PC-3 (cell line): Measurements from ENCODE around the gene PADI3. TPM values are rescaled to one million over a fixed set of nuclear protein-coding genes. Genes with fewer than 3 reads are reported as not detected.

Experiments
- ATAC-seq: fragments of 200-7000 bp; cut with Tn5 transposase; 2 replicates; pipeline ENCODE4 v1.9.1; 2020; ENCODE audit warnings: mild to moderate bottlenecking, moderate library complexity
- BruUV-seq: library from RNA; stranded (reverse); fragments of 400-500 nt; replicated peaks from 2 replicates; lab custom pipeline; 2021; lab: Mats Ljungman, UMichigan
- CTCF ChIA-PET: fragments of 300-600 bp; sonication (Branson Sonifier 250); formaldehyde crosslinking; loops from one replicate; lab custom pipeline; 2022; ENCODE audit warnings: antibody characterized with exemption; lab: Charles Lee
- POLR2A ChIA-PET: fragments of 300-600 bp; sonication (Branson Sonifier 250); formaldehyde crosslinking; loops from one replicate; lab custom pipeline; 2022; ENCODE audit warnings: antibody characterized with exemption; ENCODE audit not compliant: unreplicated experiment; lab: Charles Lee
- DNase-seq: peaks from one replicate; pipeline ENCODE4 v3.0.0-alpha.2; 2015
- H2AFZ ChIP-seq: fragments of 300-600 bp; sonication (generic); 2 replicates; pipeline ENCODE4 v1.6.0; 2016; ENCODE audit warnings: antibody characterized with exemption, low read length
- H3F3A ChIP-seq: fragments of 300-600 bp; sonication (generic); one replicate; pipeline ENCODE4 v1.6.0; 2017; ENCODE audit warnings: antibody characterized with exemption, low read length, control low read depth, mild to moderate bottlenecking; ENCODE audit not compliant: unreplicated experiment
- H3K27ac ChIP-seq: fragments of 300-600 bp; sonication (generic); 2 replicates; pipeline ENCODE4 v1.5.1; 2016; ENCODE audit warnings: mild to moderate bottlenecking, low read length
- H3K27me3 ChIP-seq: fragments of 300-600 bp; sonication (generic); 2 replicates; pipeline ENCODE4 v1.6.1; 2016; ENCODE audit warnings: low read length, mixed read lengths
- H3K36me3 ChIP-seq: fragments of 300-600 bp; sonication (generic); 2 replicates; pipeline ENCODE4 v1.6.1; 2016; ENCODE audit warnings: low read depth, mixed run types, low read length, mixed read lengths
- H3K4me1 ChIP-seq: fragments of 300-600 bp; sonication (generic); 2 replicates; pipeline ENCODE4 v1.5.1; 2016; ENCODE audit warnings: low read length; ENCODE audit not compliant: insufficient read depth
- H3K4me2 ChIP-seq: fragments of 300-600 bp; sonication (generic); 2 replicates; pipeline ENCODE4 v1.6.0; 2016; ENCODE audit warnings: low read length
- H3K4me3 ChIP-seq: fragments of 300-600 bp; sonication (generic); 2 replicates; pipeline ENCODE4 v1.5.1; 2016; ENCODE audit warnings: mild to moderate bottlenecking, low read length, mixed read lengths
- H3K79me2 ChIP-seq: fragments of 300-600 bp; sonication (generic); 2 replicates; pipeline ENCODE4 v1.6.1; 2017; ENCODE audit warnings: low read length, mixed read lengths
- H3K9ac ChIP-seq: fragments of 300-600 bp; sonication (generic); 2 replicates; pipeline ENCODE4 v1.6.0; 2016; ENCODE audit warnings: mild to moderate bottlenecking, low read length
- H3K9me2 ChIP-seq: fragments of 300-600 bp; sonication (generic); replicated peaks from 2 replicates; pipeline ENCODE4 v1.6.1; 2016; ENCODE audit warnings: mixed run types, low read length, mixed read lengths
- H3K9me3 ChIP-seq: fragments of 300-600 bp; sonication (generic); 2 replicates; pipeline ENCODE4 v1.6.1; 2016; ENCODE audit warnings: low read length, mixed read lengths
- H4K20me1 ChIP-seq: fragments of 300-600 bp; sonication (generic); 2 replicates; pipeline ENCODE4 v1.6.1; 2016; ENCODE audit warnings: low read length, mixed read lengths
- CTCF ChIP-seq: fragments of 300-600 bp; sonication (generic); conservative IDR thresholded peaks from 2 replicates; pipeline ENCODE4 v1.5.1; 2017; ENCODE audit warnings: antibody characterized with exemption, low read depth, mild to moderate bottlenecking, low read length
- EZH2 ChIP-seq: fragments of 300-600 bp; sonication (generic); IDR thresholded peaks from one replicate; pipeline ENCODE4 v1.6.1; 2017; ENCODE audit warnings: antibody characterized with exemption, mild to moderate bottlenecking, low read length; ENCODE audit not compliant: unreplicated experiment
- EZH2phosphoT487 ChIP-seq: fragments of 300-600 bp; sonication (generic); IDR thresholded peaks from 2 replicates; pipeline ENCODE4 v1.6.1; 2018; ENCODE audit warnings: mild to moderate bottlenecking, antibody characterized with exemption, low read length, borderline replicate concordance
- intact Hi-C: fragments of 100-400 bp; cut with micrococcal nuclease; formaldehyde crosslinking; loops from 2 replicates; pipeline ENCODE4 v1.9.0; 2023
- total RNA-seq: library from RNA; depleted of rRNA; stranded (reverse); fragments of >200 nt; gene quantifications from 2 replicates; pipeline ENCODE4 v1.2.3, GENCODE V29; 2014

The PADI3 gene
- total RNA-seq, 1 experiment from 2014 or later = 0.26 TPM

GRCh38 chr1:17264470-17264869 lies 15.6 kb downstream of the PADI3 start:
- intact Hi-C loops = no loop called here
- TF ChIP-seq EZH2 = no peak
- TF ChIP-seq EZH2phosphoT487 = no peak
- TF ChIP-seq CTCF = no peak

GRCh38 chr1:17265162-17265561 lies 16.3 kb downstream of the PADI3 start:
- Histone ChIP-seq H3K4me1 (no peaks in the 10 kb centered on the region), H3K79me2 (no peaks in the 10 kb centered on the region), H3K9ac (no peak overlapping the region), H4K20me1 (no peaks in the 10 kb centered on the region), H3K27ac (no peak overlapping the region), H3K9me3 (no peaks in the 10 kb centered on the region), H3K4me2 (no peak overlapping the region), H2AFZ (no peak overlapping the region), H3F3A (no peaks in the 10 kb centered on the region), H3K4me3 (no peak overlapping the region), H3K27me3 (no peaks in the 10 kb centered on the region), H3K9me2 (no peaks in the 10 kb centered on the region), H3K36me3 (no peaks in the 10 kb centered on the region)
- ChIA-PET POLR2A (no interaction called here), CTCF (no interaction called here)
- intact Hi-C loops = no loop called here
- no TSS peak for BruUV-seq
- DNase-seq (no peak), ATAC-seq (no peak)
- TF ChIP-seq CTCF (no peak), EZH2 (no peak), EZH2phosphoT487 (no peak)

More at GRCh38 chr1:17264470-17264869, 15.6 kb downstream of the PADI3 start:
- Histone ChIP-seq H3K4me2 (no peak overlapping the region), H3K9ac (no peak overlapping the region), H3K36me3 (no peaks in the 10 kb centered on the region), H4K20me1 (no peaks in the 10 kb centered on the region), H3K79me2 (no peaks in the 10 kb centered on the region), H3K27ac (no peak overlapping the region), H2AFZ (no peak overlapping the region), H3F3A (no peaks in the 10 kb centered on the region), H3K9me2 (no peaks in the 10 kb centered on the region), H3K27me3 (no peaks in the 10 kb centered on the region), H3K9me3 (no peaks in the 10 kb centered on the region), H3K4me1 (no peaks in the 10 kb centered on the region), H3K4me3 (no peak overlapping the region)
- DNase-seq (no peak), ATAC-seq (no peak)
- CTCF ChIA-PET = no interaction called here
- POLR2A ChIA-PET = no interaction called here
- no TSS peak for BruUV-seq

GRCh38 chr1:17265950-17266349 lies 17.1 kb downstream of the PADI3 start:
- no peaks in the 10 kb centered on the region for H3K9me2 ChIP-seq
- BruUV-seq = no TSS peak
- no peak overlapping the region for H3K4me2 ChIP-seq
- H3K4me3 ChIP-seq = no peak overlapping the region
- intact Hi-C loops = no loop called here
- no peaks in the 10 kb centered on the region for H3K9me3 ChIP-seq
- CTCF ChIA-PET = no interaction called here
- no peak overlapping the region for H2AFZ ChIP-seq
- no peak for TF ChIP-seq CTCF
- TF ChIP-seq EZH2phosphoT487 = no peak
- no peak for TF ChIP-seq EZH2
- DNase-seq = no peak
- ATAC-seq = no peak
- no peaks in the 10 kb centered on the region for H3F3A ChIP-seq
- no peak overlapping the region for H3K9ac ChIP-seq
- no peaks in the 10 kb centered on the region for H3K36me3 ChIP-seq
- H3K79me2 ChIP-seq = no peaks in the 10 kb centered on the region
- no peaks in the 10 kb centered on the region for H4K20me1 ChIP-seq
- H3K4me1 ChIP-seq = no peaks in the 10 kb centered on the region
- POLR2A ChIA-PET = no interaction called here
- no peak overlapping the region for H3K27ac ChIP-seq
- no peaks in the 10 kb centered on the region for H3K27me3 ChIP-seq
